Fibroblast of upper back skin (primary cell): ENCODE data around the gene VIT.

Source experiments
- DNase-seq: peaks from one replicate; pipeline ENCODE4 v3.0.0-alpha.2; 2013

The VIT gene

DNA sequence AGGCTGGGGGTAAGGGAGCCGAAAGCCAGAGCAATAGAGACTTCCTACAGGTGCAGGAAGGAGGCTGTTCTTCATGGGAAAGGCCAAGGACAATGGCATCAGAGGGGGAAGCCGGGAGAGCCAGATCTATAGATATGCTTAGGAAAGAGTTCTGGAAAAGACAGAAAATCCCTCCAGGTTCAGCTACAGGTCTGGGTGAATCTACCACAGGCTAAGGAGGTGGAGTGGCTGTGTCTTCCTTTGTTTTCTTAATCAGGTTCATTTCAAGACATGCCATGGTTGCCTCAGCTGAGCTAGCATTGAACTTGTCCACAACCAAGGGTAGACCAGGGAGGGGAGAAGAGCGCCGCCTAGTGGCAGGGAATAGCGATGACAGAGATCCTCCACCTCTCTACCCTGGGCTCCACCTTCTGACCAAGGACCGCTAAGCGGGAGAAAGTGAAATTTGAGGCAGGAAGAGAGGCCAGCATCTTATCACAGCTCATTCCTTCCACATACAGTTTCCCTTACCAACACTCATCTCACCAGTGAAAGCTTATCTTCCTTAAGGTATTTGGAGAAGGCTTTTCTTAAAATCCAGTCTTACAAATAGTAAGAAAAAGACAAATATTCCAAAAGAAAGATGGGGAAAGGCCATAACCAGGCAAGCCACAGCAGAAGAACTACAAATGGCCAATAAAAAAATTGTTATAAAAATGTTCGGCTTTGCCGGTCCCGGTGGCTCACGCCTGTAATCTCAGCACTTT lies 74.2 kb downstream of the VIT start:
- peak; percentile 44 for DNase-seq

DNA sequence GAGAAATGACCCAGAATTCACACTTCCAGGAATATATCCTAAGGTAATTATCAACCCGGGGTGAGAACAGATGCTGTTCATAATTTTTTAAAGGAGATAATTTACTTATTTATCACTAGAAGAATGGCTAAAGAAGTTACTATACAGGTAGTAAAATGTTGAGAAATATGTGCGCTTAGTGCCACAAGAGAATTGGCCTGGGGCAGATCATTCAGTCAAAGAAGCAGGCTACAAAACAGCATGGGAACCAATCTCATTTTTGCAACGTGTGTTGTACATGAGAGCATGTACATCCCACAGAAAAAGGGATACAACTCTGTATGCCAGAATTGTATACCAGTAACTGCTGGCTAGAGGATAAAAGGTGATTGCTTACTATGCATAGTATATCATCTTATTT lies 75.2 kb downstream of the VIT start:
- DNase-seq, result no peak

DNA sequence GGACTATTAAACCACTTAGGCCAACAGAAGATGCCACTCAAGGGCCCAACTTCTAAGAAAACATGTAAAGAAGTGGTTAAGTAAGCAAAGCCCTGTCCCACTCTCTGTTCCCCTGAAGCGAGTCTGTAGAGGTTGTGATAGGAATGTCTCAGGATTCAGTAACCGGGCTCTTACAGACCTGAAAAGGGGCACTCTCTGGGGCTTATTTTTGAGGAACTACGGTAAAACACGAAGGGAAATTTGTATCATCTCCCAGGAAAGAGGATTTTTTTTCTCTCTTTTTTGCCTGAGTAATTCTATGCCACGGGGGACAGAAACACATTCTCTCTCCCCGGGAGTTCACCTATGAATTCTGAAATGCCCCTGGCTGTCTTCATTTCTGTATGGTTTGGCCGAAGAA lies 77.4 kb downstream of the VIT start:
- DNase-seq, result no peak

DNA sequence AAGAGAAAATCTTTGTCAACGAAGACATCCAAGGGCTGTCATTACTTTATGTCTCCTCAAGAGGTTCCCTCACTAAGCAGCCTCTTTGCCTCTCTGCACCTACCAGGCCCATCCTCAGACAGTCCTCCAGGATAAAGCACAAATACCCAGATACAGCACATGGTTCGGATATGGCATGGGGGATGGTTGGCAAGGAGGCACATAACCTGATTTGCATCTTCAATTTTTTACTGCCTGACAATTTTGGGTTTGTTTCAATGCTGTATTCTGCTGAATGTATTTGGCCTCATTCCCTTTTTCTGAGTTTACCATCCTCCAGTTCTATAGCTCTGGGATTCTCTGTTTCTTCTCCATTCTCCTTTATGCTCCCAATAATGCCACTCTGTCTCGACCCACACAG lies 78.8 kb downstream of the VIT start:
- DNase-seq, result no peak

DNA sequence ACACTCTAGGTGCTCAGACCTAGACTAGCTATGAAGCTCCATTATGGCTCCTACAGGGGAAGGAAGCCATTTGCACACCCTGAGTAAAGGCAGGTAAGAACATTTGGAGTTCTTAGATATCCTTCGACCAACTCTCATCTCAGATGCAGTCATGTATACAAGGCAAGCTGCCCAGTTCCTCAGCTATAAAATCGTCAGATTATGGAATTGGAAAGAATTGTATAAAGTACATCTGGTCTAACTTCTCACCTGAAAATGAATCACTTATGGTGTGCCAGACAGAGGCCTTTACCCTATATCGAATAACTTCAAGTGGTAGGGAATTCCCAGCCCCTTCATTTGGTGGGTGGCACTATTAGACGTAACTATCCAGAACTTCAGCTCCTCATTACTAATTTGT lies 79.3 kb downstream of the VIT start:
- no peak for DNase-seq

DNA sequence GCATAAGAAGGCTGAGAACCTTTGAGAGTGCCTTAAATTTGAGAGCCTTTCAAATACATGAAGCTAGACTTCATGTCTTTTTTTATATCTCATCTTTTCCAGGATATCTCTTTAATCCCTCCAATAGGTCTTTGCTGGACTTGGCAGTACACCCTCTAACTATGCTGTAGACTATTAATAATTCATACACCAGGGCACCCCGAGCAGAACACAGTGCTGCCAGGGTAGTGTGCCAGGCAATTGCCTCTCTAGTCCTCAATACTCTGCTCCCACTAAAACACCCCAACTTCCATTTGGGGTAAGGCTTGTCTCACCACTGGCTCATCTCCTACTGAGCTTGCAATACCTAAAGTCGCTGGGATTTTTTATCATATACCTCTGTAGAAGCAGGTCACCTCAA lies 80.8 kb downstream of the VIT start:
- DNase-seq, result no peak

DNA sequence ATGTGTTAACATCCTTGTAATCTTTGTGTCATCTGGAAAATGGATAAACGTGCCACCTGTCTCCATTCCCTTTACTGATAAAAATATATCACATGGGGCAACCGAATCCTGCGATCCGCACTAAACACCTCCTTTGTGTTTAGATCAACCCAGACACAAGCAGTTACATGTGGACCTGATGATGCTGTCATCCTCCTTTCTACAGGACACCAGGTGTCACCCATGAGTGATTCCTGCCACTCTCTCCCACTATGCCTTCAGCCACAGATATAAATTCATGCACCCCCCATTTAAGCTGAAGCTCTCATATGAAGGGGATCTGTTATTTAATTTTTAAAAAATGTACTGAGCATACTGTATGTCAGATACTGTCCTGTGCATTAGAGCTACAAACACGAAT lies 81.3 kb downstream of the VIT start:
- DNase-seq, result no peak

DNA sequence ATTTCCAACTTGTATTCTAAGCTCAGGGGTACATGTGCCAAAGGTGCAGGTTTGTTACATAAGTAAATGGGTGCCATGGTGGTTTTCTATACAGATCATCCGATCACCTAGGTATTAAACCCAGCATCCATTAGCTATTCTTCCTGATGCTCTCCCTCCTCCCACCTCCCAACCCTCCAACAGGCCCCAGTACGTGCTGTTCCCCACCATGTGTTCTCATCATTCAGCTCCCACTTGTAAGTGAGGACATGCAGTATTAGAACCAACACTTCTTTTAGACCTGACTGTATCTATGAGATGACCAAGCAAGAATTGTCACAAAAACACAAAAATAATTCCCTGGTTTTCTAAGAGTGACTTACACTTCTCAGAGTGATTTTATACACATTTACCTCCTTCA lies 83.0 kb downstream of the VIT start:
- DNase-seq, result no peak

DNA sequence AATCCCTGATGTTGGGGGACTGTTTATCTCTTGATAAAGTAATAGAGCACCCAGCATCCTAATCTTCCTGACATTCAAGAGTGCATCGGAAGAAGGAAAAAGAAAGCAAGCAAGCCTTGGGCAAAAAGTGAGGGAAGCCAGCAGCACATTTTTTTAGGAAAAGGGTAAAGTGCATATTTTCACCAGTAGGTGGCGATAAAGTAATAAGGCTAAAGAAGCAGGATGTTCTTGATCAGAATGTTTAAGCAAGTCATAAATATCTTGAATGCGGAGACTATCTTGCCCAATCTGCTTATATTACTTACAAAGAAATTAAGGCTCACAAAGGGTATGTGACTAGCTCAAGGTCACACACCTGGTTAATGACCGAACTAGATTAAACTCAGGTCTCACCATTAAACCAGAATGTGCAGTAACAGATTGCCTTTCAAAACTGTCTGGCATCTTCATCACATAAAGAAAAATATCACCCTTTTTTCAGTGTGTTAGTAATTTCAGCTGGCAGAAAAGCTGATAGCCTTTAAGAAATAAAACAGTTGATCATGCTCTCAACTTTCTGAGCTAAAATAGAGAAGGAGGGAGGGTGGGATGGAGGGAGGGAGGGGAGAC lies 83.8 kb downstream of the VIT start:
- DNase-seq, result peak; percentile 64

DNA sequence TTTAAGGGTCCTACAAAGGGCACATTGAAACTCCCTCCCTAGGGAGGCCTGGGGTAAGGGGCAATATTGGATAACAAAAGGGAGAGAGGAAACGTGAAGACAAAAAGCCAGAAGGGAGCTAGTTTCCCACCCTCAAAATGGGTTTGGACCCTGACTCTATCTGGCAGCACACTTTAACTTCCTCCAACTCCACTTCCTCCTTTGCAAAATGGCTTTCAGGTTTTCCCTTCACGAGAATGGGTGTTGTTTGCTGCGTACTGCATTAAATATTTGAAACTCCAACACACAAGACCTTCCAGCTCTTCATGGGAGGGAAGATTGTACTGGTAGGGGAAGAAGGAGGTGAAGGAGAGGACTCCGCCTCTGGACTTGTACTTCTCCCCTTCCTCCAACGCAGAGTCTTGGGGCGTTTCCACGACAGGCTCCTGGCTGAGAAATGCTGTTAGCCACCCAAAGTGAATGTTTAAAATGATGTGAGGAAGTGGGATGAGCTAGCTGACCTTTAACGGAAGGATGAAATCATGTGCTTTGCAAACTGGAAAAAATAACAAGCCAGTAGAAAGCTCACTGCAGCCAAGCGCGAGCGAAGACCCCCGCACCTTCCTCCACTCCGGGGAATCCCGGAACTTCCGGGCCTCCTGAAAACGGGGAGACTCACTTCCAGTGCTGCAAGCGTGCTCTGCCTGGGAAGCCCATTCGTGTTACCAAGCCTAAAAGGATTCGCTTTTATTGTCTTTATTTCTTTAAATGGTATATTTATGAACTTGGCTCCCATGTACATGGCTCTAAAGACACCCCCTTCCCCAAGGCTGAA lies 85.6 kb downstream of the VIT start:
- DNase-seq, result no peak

DNA sequence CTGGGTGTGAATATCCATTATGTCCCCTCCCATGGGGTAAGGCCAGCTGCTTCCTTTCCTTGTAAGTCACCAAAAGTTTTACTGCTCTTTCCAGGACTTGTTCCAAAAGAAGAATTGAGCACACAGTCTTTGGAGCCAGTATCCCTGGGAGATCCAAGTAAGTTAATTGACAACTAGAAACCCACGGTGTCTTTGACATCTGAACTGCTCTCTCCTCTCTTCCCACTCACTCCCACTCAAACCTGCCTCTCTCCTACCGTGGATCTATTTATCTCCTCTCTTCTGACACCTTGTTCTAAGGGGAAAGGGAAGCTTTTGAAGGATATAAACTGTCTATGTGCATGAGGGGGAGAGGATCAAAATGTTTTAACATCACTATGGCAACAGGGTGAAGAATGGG lies 86.7 kb downstream of the VIT start:
- DNase-seq, result no peak

DNA sequence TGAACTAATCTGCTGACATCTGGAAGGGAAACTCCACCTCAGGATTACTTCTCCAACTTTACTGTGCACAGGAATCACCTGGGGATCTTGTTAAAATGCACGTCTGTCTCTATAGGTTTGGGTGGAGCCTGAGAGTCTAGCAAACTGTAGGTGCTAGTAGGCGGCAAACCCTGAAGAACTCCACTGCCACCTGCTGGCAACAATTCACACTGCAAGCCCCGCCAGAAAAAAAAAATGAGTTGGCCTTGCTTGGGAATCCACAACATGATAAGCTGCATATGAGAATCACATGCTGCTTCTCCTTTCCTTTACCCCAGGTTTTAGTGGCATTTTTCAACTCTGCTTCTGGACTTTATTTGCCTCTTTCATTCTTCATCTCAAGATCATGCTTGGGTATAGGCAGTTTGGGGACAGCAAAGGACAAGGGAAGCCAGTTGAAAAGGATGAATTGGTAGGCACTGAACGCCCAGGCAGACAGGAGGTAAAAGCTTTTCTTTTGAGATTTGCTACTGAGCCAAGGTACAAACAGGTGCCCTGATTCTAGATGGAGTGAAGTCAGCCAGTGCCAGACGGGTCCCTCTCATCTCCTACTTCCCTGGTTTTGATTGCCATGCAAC lies 88.8 kb downstream of the VIT start:
- DNase-seq, result peak; percentile 70

DNA sequence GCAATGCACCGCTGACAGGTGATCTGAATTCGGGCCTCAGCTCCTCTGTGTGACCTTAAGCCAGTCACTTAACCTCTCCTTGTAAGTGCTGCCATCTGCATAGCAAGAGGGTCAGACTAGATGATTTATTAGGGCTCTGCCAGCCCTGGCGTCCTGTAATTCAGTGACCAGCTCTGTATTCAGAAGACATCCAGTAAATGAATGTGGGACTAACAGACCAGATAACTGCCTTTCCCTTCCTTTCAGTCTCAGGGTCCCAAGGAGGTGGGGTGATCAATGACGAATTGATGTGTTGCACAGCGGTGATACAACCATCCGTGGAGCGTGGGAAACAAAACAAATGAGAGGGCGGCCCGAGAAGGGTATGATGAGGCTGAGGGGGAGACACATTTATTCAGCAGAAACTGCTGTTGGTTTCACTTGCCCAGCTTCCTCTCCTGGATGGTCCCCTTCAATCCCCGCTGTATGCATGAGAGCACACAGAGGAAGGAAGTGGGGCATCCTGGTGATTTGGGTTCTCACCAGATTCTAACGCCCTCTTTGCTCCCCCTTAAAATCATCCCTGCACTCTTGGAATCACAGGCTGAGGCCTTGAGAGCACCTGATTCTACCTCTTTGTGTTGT lies 92.8 kb downstream of the VIT start:
- no peak for DNase-seq

DNA sequence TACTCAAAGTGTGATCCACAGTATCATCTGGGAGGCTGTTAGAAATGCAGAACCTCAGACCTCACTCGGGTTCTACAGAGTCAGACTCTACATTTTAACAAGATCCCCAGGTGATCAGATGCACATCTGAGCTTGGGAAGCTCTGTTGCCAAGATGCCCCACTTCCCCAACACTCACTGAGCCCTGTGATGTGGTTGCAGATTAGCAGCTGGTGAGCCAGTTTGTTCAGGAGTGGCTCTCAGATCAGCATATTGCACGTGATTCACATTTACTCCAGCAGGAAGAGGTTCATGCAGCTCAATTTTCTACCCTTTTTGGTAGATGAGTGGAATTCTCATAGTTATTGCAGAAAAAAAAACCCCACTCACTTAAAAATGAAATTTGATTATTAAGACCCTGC lies 96.4 kb downstream of the VIT start:
- DNase-seq, result no peak

DNA sequence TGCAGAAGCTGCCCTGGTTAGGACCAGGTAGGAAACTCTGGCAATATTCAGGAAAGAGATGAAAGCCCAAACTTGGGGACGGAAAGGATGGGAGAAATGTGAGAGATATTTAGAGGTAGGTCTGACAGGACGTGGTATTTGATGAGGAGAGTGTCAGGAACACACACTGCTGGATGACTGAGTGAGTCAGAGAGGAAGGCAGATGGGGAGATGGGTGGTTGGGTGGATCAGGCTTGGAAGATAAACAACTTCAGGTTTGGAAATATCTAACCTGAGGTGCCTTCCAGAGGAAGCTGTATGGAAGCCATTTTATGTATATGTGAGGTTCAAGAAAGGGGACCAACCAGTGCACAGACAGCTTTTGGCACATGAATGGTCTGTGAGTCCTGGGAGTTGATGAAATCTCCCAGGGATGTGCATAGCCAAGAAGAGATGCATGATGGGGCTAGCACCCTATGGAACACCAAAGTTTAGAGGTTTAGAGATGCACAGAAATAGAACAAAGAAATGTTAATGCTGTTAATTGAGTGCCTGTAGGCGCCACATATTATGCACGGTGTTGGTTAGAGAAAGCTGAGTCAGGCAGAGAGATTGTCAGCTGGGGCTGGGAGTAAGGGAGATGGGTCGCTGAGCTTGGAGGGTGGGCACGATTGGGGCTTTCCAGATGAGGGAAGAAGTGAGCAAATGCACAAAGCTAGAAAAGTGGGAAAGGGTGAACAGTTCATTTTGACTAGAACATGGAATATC lies 101.0 kb downstream of the VIT start:
- peak; percentile 9 for DNase-seq

DNA sequence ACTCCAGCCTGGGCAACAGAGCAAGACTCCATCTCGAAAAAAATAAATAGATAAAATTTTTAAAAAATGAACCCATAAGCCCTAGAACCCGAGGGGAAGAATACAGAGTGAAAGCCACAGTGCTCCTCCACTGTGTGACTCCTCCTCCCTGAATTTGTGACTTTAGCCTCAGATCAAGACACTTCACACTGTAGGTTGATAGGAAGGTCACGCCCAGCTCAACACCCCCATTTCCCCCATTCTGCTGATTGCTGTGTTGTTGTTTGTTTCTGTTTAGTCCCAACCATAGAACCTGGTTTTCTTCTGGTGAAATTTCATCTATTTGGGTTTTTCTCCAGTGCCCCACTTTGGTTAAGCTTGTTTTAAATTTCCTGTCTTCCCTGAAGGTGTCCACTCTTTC lies 102.2 kb downstream of the VIT start:
- DNase-seq, result no peak

DNA sequence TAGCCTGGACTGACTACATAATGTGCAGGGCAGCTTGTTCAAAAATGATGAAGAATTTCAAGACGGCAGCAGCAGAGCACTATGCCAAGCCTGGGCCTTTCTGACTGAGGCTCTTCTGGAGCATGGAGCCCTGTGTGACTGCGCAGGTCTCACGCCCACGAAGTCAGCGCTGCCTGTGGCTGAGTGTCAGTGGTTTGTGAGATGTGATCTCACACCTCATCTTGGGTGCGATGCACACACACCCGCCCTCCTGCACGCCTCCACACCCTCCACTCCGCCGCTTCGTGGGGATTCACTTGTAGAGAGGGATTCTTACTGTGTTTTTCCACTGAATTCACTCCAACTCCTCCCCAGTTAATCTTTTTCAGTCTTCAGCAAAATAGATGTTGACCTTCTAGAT lies 103.9 kb downstream of the VIT start:
- no peak for DNase-seq

DNA sequence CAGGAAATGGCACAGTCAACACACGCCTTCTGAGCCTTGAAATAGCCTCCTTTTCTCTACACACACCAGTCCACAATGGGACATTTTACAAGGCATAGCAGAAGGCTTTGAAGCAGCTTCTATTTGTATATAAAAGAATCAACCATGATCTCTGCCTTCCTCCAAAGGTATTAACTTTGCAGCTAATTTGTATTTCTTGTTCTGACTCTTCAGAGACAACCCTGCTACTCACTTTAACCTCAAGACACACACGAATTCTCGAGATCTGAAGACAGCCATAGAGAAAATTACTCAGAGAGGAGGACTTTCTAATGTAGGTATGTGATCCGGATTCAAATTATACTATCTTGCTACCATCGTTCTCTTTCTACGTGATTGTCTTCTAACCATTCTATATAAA lies 104.6 kb downstream of the VIT start:
- DNase-seq, result no peak

DNA sequence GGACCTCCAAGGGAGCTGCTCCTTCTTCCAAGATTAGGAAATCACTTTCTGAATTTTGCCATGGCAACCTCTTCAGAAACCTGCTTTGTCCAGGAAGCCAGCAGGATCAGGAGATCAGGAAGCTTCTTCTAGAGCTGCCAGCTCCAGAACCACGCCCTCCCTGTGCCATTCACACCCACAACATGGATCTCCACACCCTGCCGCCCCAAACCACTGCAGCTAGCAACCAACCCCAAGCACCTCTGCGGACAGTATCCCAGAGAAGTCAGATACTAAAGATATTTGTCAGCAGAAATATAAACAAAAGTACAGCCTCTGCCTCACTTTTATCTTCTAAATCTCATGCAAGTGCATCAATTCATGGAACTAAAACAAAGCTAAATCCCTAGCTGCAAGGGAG lies 106.4 kb downstream of the VIT start:
- no peak for DNase-seq

DNA sequence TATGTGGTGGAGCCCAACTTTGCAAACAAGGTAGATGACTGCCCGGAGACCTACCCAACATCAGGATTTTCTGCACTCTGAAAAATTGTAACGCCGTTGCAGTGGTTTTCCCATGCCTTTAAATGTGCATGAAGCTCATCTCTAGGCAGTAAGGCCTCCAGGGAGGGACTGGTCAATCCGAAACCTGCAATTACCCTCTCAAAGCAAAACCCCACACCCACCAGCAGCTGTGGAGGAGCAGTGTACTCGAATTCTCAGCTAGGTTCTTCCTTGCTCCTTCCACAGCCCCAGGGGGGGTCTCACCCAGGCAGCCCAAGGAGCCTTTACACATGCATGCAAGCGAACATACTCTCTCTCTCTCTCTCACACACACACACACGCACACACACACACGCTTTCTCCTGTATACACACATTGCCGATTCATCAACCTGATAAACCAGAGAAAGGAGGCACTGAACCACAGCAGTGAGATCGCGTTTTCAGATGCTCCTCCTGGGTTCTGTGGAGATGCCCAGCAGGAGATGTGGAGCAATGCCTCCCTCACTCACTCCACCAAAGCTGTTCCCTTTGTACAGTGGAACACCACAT lies 109.2 kb downstream of the VIT start:
- DNase-seq, result no peak

DNA sequence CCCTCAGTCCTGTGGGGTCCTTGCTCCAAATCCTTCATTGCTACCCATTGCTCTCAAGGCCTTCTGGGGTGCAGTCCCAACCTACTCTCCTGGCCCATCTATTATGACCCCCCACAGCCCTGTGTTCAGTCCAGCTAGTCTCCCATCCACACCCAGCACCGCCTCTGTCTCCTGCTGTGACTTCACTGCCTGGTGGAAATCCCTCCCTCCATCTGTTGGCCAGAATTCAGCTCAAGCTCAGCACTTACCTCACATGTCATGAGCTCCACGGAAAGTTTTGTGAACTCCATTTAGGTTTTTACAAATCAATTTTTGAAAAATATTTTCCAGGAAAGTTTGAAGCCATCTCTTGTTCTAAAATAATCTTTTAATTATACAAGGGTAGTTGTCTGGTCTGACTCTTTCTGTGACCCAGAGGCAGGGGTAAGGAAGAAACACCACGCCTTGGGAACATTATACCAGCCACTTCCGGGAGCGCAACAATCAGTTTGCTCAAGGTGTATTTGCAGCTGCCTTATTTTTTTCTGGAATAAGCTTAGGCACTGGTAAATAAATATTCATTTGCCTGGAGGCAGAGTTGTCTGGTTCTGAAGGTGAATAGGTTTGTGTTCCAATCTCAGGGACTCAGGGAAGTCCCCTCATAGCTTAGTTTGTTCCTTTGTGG lies 110.8 kb downstream of the VIT start:
- DNase-seq, result no peak
